Measurements from ENCODE around the gene DOP1A.
"Not testable (repeated sequence)": the region's sequence is repeated elsewhere in the genome, so short reads cannot be mapped to it uniquely, and the experiment has no call there.

Gene DOP1A

GRCh38 chr6:83138118-83138722 is 70.7 kb downstream of the DOP1A start:
- DNase-seq (ENCODE audit: extremely low read depth in 1 of 2, low read depth in 1 of 2) = no peak

GRCh38 chr6:83138758-83139157 is 71.3 kb downstream of the DOP1A start:
- no peak for DNase-seq (ENCODE audit: extremely low read depth in 1 of 2, low read depth in 1 of 2)

DNA sequence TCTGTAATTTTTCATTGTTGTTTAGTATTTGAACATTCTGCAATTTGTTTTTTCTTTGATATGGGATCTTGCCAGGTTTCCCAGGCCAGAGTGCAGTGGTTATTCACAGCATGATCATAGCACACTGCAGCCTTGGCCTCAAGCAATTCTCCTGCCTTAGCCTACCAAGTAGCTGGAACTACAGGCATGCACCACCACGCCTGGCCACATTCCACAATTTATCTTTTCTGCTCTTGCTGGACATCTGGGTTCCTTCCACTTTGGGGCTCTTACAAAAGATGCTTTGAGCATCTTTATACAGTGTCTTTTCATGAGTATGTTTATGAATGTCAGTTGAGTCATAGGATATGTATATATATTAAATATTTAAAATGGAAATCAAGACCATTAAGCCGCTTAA is 83.6 kb downstream of the DOP1A start:
- DNase-seq (ENCODE audit: extremely low read depth in 1 of 2, low read depth in 1 of 2) = no peak

- no peak for DNase-seq (ENCODE audit: extremely low read depth in 1 of 2, low read depth in 1 of 2)
Measured at GRCh38 chr6:83152913-83153312, 85.4 kb downstream of the DOP1A start.

DNA sequence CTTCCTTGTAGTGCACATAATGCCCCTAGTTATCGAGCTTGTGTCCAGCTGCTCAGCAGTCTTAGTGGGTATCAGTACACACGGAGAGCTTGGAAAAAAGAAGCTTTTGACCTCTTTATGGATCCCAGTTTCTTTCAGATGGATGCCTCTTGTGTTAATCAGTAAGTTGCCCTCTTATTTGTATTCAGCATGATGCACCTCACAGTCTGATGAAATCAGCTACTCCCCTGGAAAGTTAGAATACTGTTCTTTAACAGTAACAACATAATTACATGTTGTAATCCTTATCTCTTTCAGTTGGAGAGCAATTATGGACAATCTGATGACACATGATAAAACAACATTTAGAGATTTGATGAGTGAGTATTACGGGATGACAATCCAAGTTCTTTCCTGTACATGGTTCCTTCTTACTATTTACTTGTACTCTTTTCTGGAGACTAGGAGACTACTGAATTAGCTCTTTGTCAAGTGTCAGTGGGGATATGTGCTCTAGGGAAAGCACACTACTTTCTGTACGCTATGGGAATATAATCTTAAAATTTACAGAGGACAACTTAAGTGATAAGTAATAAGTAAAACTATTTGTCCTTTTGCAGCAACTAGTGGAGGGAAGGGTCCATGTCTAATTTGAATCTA is 86.5 kb downstream of the DOP1A start:
- DNase-seq (ENCODE audit: extremely low read depth in 1 of 2, low read depth in 1 of 2) = no peak

DNA sequence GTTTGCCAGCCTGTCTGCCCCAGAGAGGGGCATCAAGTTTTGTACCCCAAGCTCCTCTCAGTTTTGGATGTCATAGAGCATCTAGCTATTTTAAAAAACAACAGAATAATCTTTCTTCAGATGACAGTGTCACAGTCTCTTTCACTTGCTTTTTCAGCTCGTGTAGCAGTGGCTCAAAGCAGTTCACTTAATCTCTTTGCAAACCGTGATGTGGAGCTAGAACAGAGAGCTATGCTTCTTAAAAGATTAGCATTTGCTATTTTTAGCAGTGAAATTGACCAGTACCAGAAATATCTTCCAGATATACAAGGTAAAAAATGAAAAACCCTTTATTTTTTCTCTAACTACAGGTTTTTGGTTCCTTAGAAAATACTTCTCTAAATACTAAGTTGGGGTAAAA is 88.3 kb downstream of the DOP1A start:
- no peak for DNase-seq (ENCODE audit: extremely low read depth in 1 of 2, low read depth in 1 of 2)

GRCh38 chr6:83160167-83160566 is 92.7 kb downstream of the DOP1A start:
- DNase-seq (ENCODE audit: extremely low read depth in 1 of 2, low read depth in 1 of 2) = no peak

GRCh38 chr6:83167726-83168278 is 100.3 kb downstream of the DOP1A start:
- DNase-seq (ENCODE audit: extremely low read depth in 1 of 2, low read depth in 1 of 2) = no peak

DNA sequence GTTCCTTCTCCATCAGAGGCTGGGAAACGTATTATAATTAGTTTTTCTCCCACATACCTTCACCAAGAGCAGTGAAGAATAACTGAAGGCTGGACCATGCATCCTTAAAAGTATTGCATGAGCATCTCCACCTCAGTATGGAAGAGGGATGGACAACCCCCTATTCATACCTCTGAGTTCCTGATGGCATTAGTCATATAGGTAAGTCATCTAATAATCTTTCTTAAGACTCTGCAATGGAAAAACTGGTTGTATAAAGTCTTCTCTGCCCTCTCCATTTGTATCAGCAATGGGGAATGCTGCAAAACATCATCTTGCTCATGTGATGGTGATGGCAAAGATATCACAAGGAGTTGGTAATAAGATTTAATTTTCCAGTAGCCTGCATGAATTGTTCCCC is 101.1 kb downstream of the DOP1A start:
- no peak for DNase-seq (ENCODE audit: extremely low read depth in 1 of 2, low read depth in 1 of 2)

GRCh38 chr6:83169106-83169505 is 101.6 kb downstream of the DOP1A start:
- no peak for DNase-seq (ENCODE audit: extremely low read depth in 1 of 2, low read depth in 1 of 2)

DNA sequence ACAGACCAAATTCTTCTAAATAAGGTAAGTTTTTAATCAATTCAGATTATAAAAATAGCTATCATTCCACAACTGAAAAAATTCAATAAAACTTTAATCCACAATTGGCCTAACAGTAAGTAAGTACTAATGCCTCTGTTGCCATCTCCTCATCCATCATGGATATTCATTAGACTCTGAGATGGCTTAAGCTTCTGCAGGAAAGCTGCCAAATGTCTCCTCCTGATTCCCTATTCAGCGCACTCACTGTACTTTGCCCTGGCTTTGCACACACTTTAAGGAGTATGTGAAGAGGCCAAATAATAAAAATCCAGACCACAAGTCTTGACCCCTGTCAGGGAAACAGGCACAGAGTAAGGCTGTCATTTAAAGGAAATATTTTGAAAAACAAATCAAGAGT is 102.0 kb downstream of the DOP1A start:
- no peak for DNase-seq (ENCODE audit: extremely low read depth in 1 of 2, low read depth in 1 of 2)

GRCh38 chr6:83176246-83176645 is 108.8 kb downstream of the DOP1A start:
- no peak for DNase-seq (ENCODE audit: extremely low read depth in 1 of 2, low read depth in 1 of 2)

- no peak for DNase-seq (ENCODE audit: extremely low read depth in 1 of 2, low read depth in 1 of 2)
Measured at GRCh38 chr6:83180426-83180950, 113.0 kb downstream of the DOP1A start.

DNA sequence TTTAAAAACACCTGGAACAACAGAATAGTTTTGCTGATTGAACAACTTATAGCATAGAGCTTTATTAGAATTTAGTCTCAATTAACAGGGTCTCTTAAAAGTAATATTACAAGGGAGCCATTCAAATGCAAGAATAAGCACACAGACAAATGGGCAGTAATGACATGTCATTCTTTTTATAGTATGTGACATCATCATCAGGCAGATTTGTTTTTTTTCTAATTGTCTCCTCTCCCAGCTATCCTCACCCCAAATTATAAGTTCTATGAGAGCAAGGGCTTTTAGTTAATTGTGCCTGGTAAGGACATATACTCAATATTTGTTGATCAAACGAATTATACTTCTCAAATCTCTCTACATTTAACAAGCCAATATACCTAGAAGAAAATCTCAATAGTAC is 114.6 kb downstream of the DOP1A start:
- no peak for DNase-seq (ENCODE audit: extremely low read depth in 1 of 2, low read depth in 1 of 2)

GRCh38 chr6:83183082-83183828 is 115.8 kb downstream of the DOP1A start:
- no peak for DNase-seq (ENCODE audit: extremely low read depth in 1 of 2, low read depth in 1 of 2)

- no peak for DNase-seq (ENCODE audit: extremely low read depth in 1 of 2, low read depth in 1 of 2)
Measured at GRCh38 chr6:83185096-83185495, 117.6 kb downstream of the DOP1A start.

DNA sequence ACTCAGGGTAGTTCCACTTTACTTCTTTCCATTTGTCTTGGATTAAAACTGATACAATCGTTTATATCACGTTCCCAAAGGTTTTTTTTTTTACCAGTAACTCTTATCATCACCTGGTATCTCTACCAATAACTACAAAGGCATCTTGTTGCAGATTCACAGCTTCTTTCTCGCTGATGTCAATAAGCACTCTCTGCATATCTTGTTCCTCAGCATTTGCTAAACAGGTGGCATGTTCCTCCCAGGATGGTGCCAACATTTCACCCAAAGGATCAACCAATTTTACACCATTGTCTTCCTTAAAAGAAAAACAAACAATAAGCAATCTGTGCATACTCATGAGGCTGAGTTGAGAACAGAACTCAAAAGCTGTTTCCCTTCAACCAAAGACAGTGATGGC is 121.0 kb downstream of the DOP1A start:
- no peak for DNase-seq (ENCODE audit: extremely low read depth in 1 of 2, low read depth in 1 of 2)

DNA sequence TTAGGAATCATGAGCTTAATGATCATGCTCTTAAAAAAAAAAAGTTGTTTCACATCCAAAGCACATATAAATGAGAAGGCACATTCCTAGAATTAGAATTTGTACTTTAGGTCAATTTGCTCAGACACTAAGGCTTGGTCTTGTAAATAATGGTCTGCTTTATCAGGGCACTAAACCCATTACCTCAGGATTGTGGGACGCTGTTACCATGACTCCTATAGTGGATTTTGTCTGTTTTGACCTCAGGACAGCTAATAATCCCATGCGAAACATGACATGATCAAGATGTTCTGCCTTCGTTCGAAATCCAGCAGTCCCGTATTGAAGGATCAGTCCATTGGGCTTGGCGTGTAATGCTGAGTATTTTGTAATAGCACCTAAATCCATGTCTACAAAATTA is 123.2 kb downstream of the DOP1A start:
- no peak for DNase-seq (ENCODE audit: extremely low read depth in 1 of 2, low read depth in 1 of 2)

DNA sequence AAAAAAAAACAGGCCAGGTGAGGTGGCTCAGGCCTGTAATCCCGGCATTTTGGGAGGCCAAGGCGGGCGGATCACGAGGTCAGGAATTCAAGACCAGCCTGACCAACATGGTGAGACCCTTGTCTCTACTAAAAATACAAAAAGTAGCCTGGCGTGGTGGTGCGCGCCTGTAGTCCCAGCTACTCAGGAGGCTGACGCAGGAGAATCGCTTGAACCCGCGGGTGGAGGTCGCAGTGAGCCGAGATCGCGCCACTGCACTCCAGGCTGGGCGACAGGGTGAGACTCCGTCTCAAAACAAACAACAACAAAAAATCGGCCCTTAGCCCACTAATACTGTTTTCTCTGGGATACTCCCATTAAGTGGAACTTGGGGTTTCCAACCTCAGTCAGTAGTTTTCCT is 124.5 kb downstream of the DOP1A start:
- DNase-seq (ENCODE audit: extremely low read depth in 1 of 2, low read depth in 1 of 2) = not testable (repeated sequence)

DNA sequence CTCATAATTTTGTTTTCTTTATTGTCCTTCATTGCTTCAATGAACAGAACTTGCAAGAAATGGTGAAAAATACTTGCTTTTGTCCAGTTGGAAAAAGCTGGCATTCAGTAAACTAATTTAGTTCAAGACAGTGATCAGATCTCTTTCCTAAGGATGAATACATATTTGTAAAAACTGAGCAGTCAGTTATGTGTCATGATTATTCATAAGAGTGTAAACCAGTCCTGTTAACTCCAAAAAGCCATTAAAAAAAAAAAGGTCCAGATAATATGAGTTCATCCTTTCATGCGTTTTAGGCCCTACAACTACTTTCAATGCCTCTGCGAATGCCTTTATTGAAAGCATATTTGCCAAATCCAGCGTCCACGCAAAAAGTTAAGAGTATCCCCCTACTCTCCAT is 125.0 kb downstream of the DOP1A start:
- no peak for DNase-seq (ENCODE audit: extremely low read depth in 1 of 2, low read depth in 1 of 2)

DNA sequence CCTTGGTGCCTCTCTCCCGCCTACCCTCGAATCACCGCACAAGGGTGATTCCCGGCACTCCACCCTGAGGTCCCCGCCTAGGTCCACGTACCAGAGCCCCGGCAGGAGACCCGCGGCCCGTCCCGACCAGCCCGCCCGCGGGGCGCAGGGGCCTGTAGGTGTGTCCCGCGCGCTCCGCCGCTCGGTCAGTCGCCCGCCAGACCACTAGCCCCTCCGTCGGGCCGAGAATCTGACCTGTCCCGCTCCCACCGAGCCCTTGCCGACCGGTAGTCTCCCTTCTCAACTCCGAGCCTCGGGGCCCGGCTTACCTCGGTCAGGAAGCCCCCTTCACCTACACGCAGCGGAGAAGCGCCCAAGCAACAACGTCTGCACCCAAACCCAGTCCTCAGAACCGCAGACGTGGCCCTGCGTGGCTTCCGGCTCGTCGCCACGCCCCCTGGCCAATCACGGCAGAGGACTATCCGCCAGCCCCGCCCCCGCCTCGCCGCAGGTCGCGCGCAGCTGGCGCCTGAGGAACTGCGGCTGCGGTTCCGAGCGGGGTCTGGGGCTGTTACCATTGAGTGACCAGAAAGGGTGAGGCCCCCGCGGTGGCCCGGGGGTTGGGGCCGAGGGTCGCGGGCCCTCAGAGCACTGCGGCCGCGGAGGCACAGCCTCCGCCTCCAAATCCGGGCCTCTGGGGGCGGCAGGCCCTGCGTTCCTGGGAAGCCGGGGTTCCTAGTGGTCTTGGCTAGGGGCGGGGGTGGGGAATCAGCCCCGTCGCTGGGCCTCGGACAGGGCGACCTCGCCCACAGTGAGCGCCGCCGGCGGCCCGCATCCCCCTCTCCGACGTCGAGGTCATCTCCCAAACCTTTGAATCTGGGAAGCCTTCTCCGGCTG is 125.6 kb downstream of the DOP1A start, which contains the start of the genes PGM3 and RWDD2A:
Gene PGM3, minus strand, starts transcription at position 395 of the 876 bp plus-strand sequence. CDS start 2,253 bp downstream, outside the sequence.
Gene RWDD2A, plus strand, starts transcription at position 487 of the 876 bp plus-strand sequence. CDS start 1,095 bp downstream, outside the sequence.
- peak; percentile 67 to 81 for DNase-seq (ENCODE audit: extremely low read depth in 1 of 2, low read depth in 1 of 2)
